ENCODE data around the gene C1QTNF1.

The C1QTNF1 gene, protein sequence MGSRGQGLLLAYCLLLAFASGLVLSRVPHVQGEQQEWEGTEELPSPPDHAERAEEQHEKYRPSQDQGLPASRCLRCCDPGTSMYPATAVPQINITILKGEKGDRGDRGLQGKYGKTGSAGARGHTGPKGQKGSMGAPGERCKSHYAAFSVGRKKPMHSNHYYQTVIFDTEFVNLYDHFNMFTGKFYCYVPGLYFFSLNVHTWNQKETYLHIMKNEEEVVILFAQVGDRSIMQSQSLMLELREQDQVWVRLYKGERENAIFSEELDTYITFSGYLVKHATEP

DNA sequence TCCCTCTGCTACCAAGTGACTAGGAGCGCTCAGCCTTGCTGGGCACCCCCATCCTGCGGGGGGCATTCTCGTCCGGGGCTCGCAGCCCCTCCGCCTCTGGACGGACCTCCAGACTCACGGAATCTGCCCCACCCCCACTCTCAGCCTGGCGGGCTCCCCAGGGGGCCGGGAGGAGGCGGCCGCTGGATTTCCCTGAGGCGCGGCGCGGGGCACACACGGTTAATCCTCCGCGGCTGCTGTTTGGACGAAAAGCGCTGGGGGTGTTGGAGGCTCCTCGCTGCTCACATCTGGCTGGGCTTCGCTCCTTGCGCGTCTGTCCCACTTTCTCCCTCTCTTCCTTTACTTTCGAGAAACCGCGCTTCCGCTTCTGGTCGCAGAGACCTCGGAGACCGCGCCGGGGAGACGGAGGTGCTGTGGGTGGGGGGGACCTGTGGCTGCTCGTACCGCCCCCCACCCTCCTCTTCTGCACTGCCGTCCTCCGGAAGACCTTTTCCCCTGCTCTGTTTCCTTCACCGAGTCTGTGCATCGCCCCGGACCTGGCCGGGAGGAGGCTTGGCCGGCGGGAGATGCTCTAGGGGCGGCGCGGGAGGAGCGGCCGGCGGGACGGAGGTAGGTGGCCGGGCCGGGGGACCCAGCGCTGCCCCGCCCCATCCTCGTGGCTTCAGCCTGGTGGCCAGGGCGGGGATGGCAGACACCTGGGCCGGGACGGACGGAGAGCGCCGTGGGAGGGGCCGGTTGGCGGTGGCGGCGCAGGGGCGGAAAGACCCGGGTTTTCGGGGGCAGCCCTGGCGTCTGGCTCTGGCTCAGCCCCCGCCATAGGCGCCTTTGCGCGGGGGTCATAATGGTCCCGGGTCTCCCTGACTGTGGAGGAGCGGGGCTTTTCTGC lies at the start of gene C1QTNF1:
Gene C1QTNF1, plus strand, starts transcription at position 284 of the 886 bp plus-strand sequence. CDS start 19,800 bp downstream, outside the sequence.
- Mint-ChIP-seq H3K4me3 (peak within 1 kb of the TSS; percentile 79), H3K9me3 (no peaks in the 10 kb centered on the region), H3K27ac (peak within 1 kb of the TSS; percentile 20), H3K36me3 (ENCODE audit: low read depth) (no peaks in the 10 kb centered on the region), H3K4me1 (ENCODE audit: low read depth) (peaks cover 8% of the 10 kb centered on the region), H3K27me3 (peaks cover 49% of the 10 kb centered on the region)
- DNase-seq: peak; percentile 55

- Mint-ChIP-seq H3K27ac (peak overlapping the region; percentile 31), H3K36me3 (ENCODE audit: low read depth) (peaks cover 8% of the 10 kb centered on the region), H3K4me1 (ENCODE audit: low read depth) (peaks cover 27% of the 10 kb centered on the region), H3K9me3 (no peaks in the 10 kb centered on the region), H3K4me3 (no peak overlapping the region), H3K27me3 (no peaks in the 10 kb centered on the region)
- DNase-seq: no peak
Measured at GRCh38 chr17:78974635-78975591, 49.1 kb upstream of the C1QTNF1 start.

DNA sequence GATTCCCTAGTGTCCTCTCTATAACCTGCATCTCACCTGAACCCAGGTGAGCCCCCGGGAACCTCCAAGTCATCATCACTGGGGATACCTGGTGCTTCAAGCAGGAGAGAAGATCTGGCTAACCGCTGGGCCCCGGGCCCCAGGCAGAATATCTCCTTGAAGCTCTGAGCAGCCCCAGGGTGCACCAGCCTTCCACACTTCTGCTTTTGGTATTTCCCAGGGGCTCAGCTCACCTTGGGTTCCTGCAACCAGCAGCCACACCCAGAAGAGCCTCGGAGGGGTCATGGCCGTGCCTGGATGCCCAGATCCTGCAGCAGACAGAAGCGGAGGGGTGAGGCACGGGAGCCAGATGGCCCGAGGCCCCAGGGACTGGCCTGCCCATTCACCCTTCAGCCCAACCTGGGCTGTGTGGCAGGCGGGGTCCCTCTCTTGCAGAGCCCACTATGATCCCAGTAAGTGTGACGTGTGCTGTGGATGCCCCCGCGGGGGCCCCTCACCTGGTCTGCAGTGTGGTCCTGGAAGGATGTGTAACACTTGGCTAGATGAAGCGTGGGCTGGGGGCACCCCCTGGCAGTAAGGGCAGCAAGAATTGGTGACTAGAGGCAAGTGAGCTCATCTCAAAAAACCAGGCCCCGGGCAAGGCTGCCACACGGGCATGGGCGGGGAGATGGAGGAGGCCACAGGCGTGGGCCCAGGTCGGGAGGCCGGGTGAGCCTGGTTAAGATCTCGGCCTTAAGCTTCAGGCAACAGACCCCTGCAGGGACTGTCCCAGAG lies 46.9 kb upstream of the C1QTNF1 start:
- Mint-ChIP-seq H3K4me1 (ENCODE audit: low read depth) (peaks cover 23% of the 10 kb centered on the region), H3K36me3 (ENCODE audit: low read depth) (peaks cover 6% of the 10 kb centered on the region), H3K4me3 (peak overlapping the region; percentile 15), H3K27me3 (no peaks in the 10 kb centered on the region), H3K9me3 (no peaks in the 10 kb centered on the region), H3K27ac (peak overlapping the region; percentile 50)
- DNase-seq: no peak

DNA sequence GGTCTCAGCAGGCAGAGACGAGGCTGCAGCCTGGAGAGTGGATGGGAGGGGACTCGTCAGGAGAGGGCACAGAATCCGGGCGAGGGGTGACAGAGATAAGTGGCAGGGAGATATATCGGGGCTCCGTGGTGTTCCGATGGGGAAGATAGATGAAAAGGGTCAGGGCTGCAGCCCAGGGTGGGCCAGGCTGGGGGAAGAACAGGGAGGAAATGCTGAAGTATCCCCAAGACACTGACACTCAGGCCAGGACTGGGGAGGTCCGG lies 46.4 kb upstream of the C1QTNF1 start:
- peaks cover 3% of the 10 kb centered on the region for H3K36me3 Mint-ChIP-seq (ENCODE audit: low read depth)
- H3K4me1 Mint-ChIP-seq (ENCODE audit: low read depth): peaks cover 23% of the 10 kb centered on the region
- H3K4me3 Mint-ChIP-seq: peak overlapping the region; percentile 15
- DNase-seq: no peak
- no peaks in the 10 kb centered on the region for H3K27me3 Mint-ChIP-seq
- no peaks in the 10 kb centered on the region for H3K9me3 Mint-ChIP-seq
- H3K27ac Mint-ChIP-seq: peak overlapping the region; percentile 50

DNA sequence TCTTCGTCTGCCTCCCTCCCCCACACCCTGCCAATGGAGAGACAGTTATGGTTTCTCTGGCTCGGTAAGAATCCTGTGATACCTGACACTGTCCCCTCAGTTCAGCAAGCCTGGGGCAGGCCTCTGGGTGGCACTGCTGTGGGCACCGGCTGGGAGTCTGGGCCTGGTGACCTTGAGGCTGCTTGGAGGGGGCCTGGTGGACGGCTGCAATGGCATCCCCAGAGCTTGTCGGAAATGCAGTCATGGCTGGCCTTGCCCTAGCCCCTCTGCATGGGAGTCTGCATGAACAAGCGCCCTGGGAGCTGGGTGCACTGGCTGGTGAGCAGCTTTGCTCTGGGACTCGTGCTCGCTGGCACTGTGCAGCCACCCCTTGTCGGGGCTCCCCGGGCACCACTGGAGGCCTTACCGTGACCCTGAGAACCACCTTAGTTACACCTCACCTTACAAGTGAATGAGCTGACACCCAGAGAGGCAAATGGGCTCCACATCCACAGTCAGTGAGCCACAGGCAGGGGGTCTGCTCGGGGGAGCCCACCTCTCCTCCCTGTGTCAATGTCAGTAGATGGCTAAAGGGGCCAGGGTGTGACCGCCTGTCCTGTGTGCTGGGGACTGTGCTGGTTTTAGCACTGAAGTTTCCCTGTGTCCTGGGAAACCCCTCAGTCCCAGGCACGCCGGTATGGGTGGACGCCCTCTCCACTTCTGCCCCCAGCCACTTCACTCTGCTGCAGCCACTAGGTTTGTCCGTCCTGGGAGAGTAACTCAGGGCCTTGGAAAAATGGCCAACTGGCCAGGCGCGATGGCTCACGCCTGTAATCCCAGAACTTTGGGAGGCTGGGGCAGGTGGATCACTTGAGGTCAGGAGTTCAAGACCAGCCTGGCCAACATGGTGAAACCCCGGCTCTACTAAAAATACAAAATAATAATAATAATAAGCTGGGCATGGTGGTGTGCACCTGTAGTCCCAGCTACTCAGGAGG lies 45.7 kb upstream of the C1QTNF1 start:
- Mint-ChIP-seq H3K4me3 (peak overlapping the region; percentile 68), H3K27ac (no peak overlapping the region), H3K9me3 (no peaks in the 10 kb centered on the region), H3K36me3 (ENCODE audit: low read depth) (peaks cover 3% of the 10 kb centered on the region), H3K27me3 (no peaks in the 10 kb centered on the region), H3K4me1 (ENCODE audit: low read depth) (peaks cover 23% of the 10 kb centered on the region)
- no peak for DNase-seq

- Mint-ChIP-seq H3K36me3 (ENCODE audit: low read depth) (no peaks in the 10 kb centered on the region), H3K9me3 (no peaks in the 10 kb centered on the region), H3K27ac (peak within 1 kb of the TSS; percentile 88), H3K27me3 (no peaks in the 10 kb centered on the region), H3K4me1 (ENCODE audit: low read depth) (peaks cover 23% of the 10 kb centered on the region), H3K4me3 (peak within 1 kb of the TSS; percentile 68)
- peak; percentile 62 for DNase-seq
Measured at GRCh38 chr17:78979780-78980623, 44.0 kb upstream of the C1QTNF1 start, which contains the start of gene LGALS3BP. LGALS3BP (minus strand) TSS chr17:78979923; CDS start chr17:78977191, 2,732 bp downstream.

DNA sequence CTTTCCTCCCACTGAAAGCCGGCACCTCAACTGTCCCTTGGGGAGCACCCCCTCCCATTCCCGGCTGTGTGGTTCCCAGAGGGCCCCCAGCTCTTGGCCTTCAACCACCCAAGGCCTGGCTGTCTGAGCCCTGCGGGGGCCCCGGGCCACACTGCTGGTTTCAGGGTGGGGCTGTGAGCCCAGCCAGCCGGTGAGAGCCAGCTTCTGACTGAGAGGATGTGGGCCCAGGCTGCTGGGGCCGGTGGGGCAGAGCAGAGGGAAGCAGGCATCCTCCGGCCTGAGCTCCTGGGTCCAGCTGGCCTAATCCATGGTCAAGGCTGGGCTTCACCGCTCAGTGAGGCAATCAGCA lies 43.4 kb upstream of the C1QTNF1 start:
- Mint-ChIP-seq H3K27ac (peak overlapping the region; percentile 88), H3K4me3 (no peak overlapping the region), H3K9me3 (no peaks in the 10 kb centered on the region), H3K4me1 (ENCODE audit: low read depth) (peaks cover 23% of the 10 kb centered on the region), H3K27me3 (no peaks in the 10 kb centered on the region), H3K36me3 (ENCODE audit: low read depth) (no peaks in the 10 kb centered on the region)
- DNase-seq: no peak

DNA sequence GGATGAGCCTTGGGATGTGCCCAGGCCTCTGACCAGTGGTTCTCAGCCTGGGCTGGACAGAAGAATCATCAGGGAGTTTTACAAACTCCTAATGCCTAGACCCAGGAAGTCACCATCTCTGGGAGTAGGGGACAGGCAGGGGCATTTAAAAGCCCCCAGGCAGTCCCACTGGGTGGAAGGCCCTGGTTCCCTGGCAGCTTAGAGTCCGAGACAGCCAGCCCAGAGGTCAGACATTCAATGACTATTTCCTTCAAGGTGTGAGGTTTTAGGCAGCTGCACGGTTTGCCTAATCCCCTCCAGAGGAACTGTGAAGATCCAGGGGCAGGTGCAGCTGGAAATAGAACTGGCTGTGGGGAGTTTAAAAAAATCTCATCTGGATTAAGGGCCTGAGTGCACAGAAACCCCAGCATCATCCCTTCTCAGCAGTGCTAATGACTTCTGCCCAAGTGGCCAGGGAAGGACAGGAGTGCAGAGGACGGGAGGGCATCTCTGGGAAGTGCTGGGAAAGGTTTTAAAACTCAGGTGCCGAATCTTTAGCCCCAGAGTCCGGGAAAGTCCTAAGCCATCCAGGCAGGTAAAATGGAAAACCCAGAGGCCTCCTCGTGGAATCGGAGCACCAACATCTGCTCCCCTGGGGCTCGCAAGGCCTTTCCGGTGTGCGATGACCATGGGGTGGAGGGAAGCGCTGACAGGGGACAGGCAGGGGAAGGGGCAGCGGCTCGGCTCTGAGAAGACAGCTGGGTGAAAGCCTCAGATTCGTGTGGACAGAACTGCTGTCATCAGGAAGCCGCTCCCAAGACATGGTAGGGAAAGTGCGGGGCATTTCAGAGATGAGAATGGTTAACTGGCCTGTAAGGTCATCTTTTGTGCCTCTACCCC lies 42.7 kb upstream of the C1QTNF1 start:
- DNase-seq: no peak
- H3K36me3 Mint-ChIP-seq (ENCODE audit: low read depth): no peaks in the 10 kb centered on the region
- no peaks in the 10 kb centered on the region for H3K9me3 Mint-ChIP-seq
- H3K4me3 Mint-ChIP-seq: no peak overlapping the region
- H3K27ac Mint-ChIP-seq: no peak overlapping the region
- H3K4me1 Mint-ChIP-seq (ENCODE audit: low read depth): peaks cover 29% of the 10 kb centered on the region
- H3K27me3 Mint-ChIP-seq: no peaks in the 10 kb centered on the region

- peaks cover 17% of the 10 kb centered on the region for H3K4me1 Mint-ChIP-seq (ENCODE audit: low read depth)
- no peaks in the 10 kb centered on the region for H3K9me3 Mint-ChIP-seq
- no peak overlapping the region for H3K4me3 Mint-ChIP-seq
- no peak for DNase-seq
- peaks cover 10% of the 10 kb centered on the region for H3K36me3 Mint-ChIP-seq (ENCODE audit: low read depth)
- no peak overlapping the region for H3K27ac Mint-ChIP-seq
- H3K27me3 Mint-ChIP-seq: no peaks in the 10 kb centered on the region
Measured at GRCh38 chr17:78985395-78985794, 38.6 kb upstream of the C1QTNF1 start.

DNA sequence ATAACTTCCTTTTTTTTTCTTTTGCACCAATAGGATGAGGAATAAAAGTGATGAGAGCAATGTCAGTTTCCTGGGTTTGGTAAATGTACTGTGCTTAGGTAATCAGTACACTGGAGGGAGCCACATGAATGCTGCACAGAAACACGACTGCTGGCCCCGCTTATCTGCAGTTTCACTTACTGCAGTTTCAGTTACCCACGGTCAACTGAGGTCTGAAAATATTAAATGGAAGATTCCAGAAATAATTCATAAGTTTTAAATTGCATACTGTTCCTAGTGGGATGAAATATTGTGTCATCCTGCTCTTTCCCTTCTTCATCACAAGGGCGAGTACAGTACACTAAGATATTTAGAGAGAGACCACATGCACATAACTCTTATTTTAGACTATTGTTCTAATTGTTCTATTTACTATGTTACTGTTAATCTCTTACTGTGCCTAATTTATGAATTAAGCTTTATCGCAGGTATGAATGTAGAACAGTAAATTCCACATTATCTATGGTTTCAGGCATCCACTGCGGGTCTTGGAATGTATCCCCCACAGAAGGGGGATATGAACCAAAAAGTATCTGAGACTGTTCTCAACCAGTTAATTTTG lies 37.8 kb upstream of the C1QTNF1 start:
- peaks cover 17% of the 10 kb centered on the region for H3K4me1 Mint-ChIP-seq (ENCODE audit: low read depth)
- DNase-seq: no peak

GRCh38 chr17:78986649-78987328 lies 37.2 kb upstream of the C1QTNF1 start:
- Mint-ChIP-seq H3K4me3 (peak overlapping the region; percentile 24), H3K9me3 (no peaks in the 10 kb centered on the region), H3K4me1 (ENCODE audit: low read depth) (peaks cover 17% of the 10 kb centered on the region), H3K27ac (peak overlapping the region; percentile 5), H3K36me3 (ENCODE audit: low read depth) (peaks cover 24% of the 10 kb centered on the region), H3K27me3 (no peaks in the 10 kb centered on the region)
- no peak for DNase-seq

More for the DNA sequence above, 37.8 kb upstream of the C1QTNF1 start:
- Mint-ChIP-seq H3K27me3 (no peaks in the 10 kb centered on the region), H3K27ac (peak overlapping the region; percentile 5), H3K4me3 (peak overlapping the region; percentile 24), H3K36me3 (ENCODE audit: low read depth) (peaks cover 18% of the 10 kb centered on the region), H3K9me3 (no peaks in the 10 kb centered on the region)

Measured in activated T-cell treated with anti-CD3 and anti-CD28 coated beads, Interleukin-2, amount 50 U/mL, for 24 hours (primary cell).